Measurements from ENCODE around the gene HPCAL4. TPM values are rescaled to one million over a fixed set of nuclear protein-coding genes. Genes with fewer than 3 reads are reported as not detected.

HPCAL4 gene
- total and polyA plus RNA-seq, 2 donors (not counting 1 experiment from before 2014, with no cell fraction given): not detected

- Histone ChIP-seq H3K9ac (ENCODE audit: insufficient read depth, low read length) (no peak overlapping the region), H3K27me3 (ENCODE audit: control insufficient read depth, insufficient read depth, low read length) (peaks cover 5% of the 10 kb centered on the region), H3K27ac (ENCODE audit: insufficient read depth, low read length) (no peak overlapping the region), H2AFZ (ENCODE audit: low read length) (no peak overlapping the region), H3K79me2 (ENCODE audit: control insufficient read depth, insufficient read depth, low read length) (no peaks in the 10 kb centered on the region), H3K4me2 (ENCODE audit: extremely low read depth, insufficient read depth, low read length) (no peak overlapping the region), H3K36me3 (ENCODE audit: control insufficient read depth, insufficient read depth, low read length) (no peaks in the 10 kb centered on the region), H3K4me3 (replicated peaks in 1 of 4; ENCODE audit: control extremely low read depth in 1 of 4, insufficient read depth in 1 of 4, low read depth in 3 of 4, low read length in 4 of 4) (no peak overlapping the region), H4K20me1 (ENCODE audit: control insufficient read depth, extremely low read depth, insufficient read depth, low read length) (no peaks in the 10 kb centered on the region), H3K4me1 (ENCODE audit: control insufficient read depth, extremely low read depth, insufficient read depth, low read length) (peaks cover 6% of the 10 kb centered on the region), H3K9me3 (ENCODE audit: control insufficient read depth, insufficient read depth, low read depth, low read length) (no peaks in the 10 kb centered on the region)
- DNase-seq (ENCODE audit: low read depth in 2 of 2): no peak
- no peak for TF ChIP-seq EZH2 (IDR thresholded peaks at IDR 0.05; ENCODE audit: low read length, missing control alignments)
Observed at GRCh38 chr1:39652554-39652953, 38.7 kb downstream of the HPCAL4 start.

- H3K27me3 ChIP-seq (ENCODE audit: control insufficient read depth, insufficient read depth, low read length): peaks cover 5% of the 10 kb centered on the region
- no peaks in the 10 kb centered on the region for H3K9me3 ChIP-seq (ENCODE audit: control insufficient read depth, insufficient read depth, low read depth, low read length)
- DNase-seq (ENCODE audit: low read depth in 2 of 2): no peak
- peaks cover 8% of the 10 kb centered on the region for H3K4me1 ChIP-seq (ENCODE audit: control insufficient read depth, extremely low read depth, insufficient read depth, low read length)
- TF ChIP-seq CTCF (conservative IDR thresholded peaks at IDR 0.05 in 1 of 2, IDR thresholded peaks at IDR 0.05 in 1 of 2; ENCODE audit: low read depth in 1 of 2, low read length in 2 of 2) (no peak), EZH2 (IDR thresholded peaks at IDR 0.05; ENCODE audit: low read length, missing control alignments) (no peak)
- H4K20me1 ChIP-seq (ENCODE audit: control insufficient read depth, extremely low read depth, insufficient read depth, low read length): no peaks in the 10 kb centered on the region
- no peaks in the 10 kb centered on the region for H3K79me2 ChIP-seq (ENCODE audit: control insufficient read depth, insufficient read depth, low read length)
- no peak overlapping the region for H3K4me2 ChIP-seq (ENCODE audit: extremely low read depth, insufficient read depth, low read length)
- no peak overlapping the region for H3K9ac ChIP-seq (ENCODE audit: insufficient read depth, low read length)
- no peak overlapping the region for H3K4me3 ChIP-seq (replicated peaks in 1 of 4; ENCODE audit: control extremely low read depth in 1 of 4, insufficient read depth in 1 of 4, low read depth in 3 of 4, low read length in 4 of 4)
- no peak overlapping the region for H3K27ac ChIP-seq (ENCODE audit: insufficient read depth, low read length)
- no peak overlapping the region for H2AFZ ChIP-seq (ENCODE audit: low read length)
- no peaks in the 10 kb centered on the region for H3K36me3 ChIP-seq (ENCODE audit: control insufficient read depth, insufficient read depth, low read length)
Observed at GRCh38 chr1:39652105-39652504, 39.1 kb downstream of the HPCAL4 start.

- peaks cover 5% of the 10 kb centered on the region for H3K27me3 ChIP-seq (ENCODE audit: control insufficient read depth, insufficient read depth, low read length)
- no peaks in the 10 kb centered on the region for H3K9me3 ChIP-seq (ENCODE audit: control insufficient read depth, insufficient read depth, low read depth, low read length)
- no peaks in the 10 kb centered on the region for H3K79me2 ChIP-seq (ENCODE audit: control insufficient read depth, insufficient read depth, low read length)
- H3K4me1 ChIP-seq (ENCODE audit: control insufficient read depth, extremely low read depth, insufficient read depth, low read length): peaks cover 13% of the 10 kb centered on the region
- H3K36me3 ChIP-seq (ENCODE audit: control insufficient read depth, insufficient read depth, low read length): no peaks in the 10 kb centered on the region
- no peak overlapping the region for H2AFZ ChIP-seq (ENCODE audit: low read length)
- TF ChIP-seq CTCF (conservative IDR thresholded peaks at IDR 0.05 in 1 of 2, IDR thresholded peaks at IDR 0.05 in 1 of 2; ENCODE audit: low read depth in 1 of 2, low read length in 2 of 2) (no peak), EZH2 (IDR thresholded peaks at IDR 0.05; ENCODE audit: low read length, missing control alignments) (no peak)
- H3K4me2 ChIP-seq (ENCODE audit: extremely low read depth, insufficient read depth, low read length): no peak overlapping the region
- H3K9ac ChIP-seq (ENCODE audit: insufficient read depth, low read length): no peak overlapping the region
- H4K20me1 ChIP-seq (ENCODE audit: control insufficient read depth, extremely low read depth, insufficient read depth, low read length): no peaks in the 10 kb centered on the region
- H3K4me3 ChIP-seq (replicated peaks in 1 of 4; ENCODE audit: control extremely low read depth in 1 of 4, insufficient read depth in 1 of 4, low read depth in 3 of 4, low read length in 4 of 4): no peak overlapping the region
- no peak overlapping the region for H3K27ac ChIP-seq (ENCODE audit: insufficient read depth, low read length)
- no peak for DNase-seq (ENCODE audit: low read depth in 2 of 2)
Observed at GRCh38 chr1:39650431-39650830, 40.8 kb downstream of the HPCAL4 start.
